NCI-H748 (cell line): Measurements from ENCODE around the gene ROBO2.

Experiments
- DNase-seq: peaks from one replicate; lab custom pipeline; 2025; ENCODE audit not compliant: unreplicated experiment; lab: John Stamatoyannopoulos, UW

ROBO2 gene

GRCh38 chr3:77039606-77040171 lies at the start of gene ROBO2:
Gene ROBO2, plus strand, starts transcription at chr3:77040099. Its CDS starts 687 bp downstream, at chr3:77040786.
- DNase-seq = peak; percentile 89

- no peak for DNase-seq
Observed at GRCh38 chr3:76990606-76991005, 49.3 kb upstream of the ROBO2 start.

- DNase-seq = no peak
Observed at GRCh38 chr3:76991165-76991564, 48.7 kb upstream of the ROBO2 start.

- no peak for DNase-seq
Observed at GRCh38 chr3:76997733-76998132, 42.2 kb upstream of the ROBO2 start.

GRCh38 chr3:76998555-76998954 lies 41.3 kb upstream of the ROBO2 start:
- DNase-seq = no peak

- no peak for DNase-seq
Observed at GRCh38 chr3:77001062-77001701, 38.7 kb upstream of the ROBO2 start.

- no peak for DNase-seq
Observed at GRCh38 chr3:77014226-77014625, 25.7 kb upstream of the ROBO2 start.

GRCh38 chr3:77025471-77025870 lies 14.4 kb upstream of the ROBO2 start:
- no peak for DNase-seq

GRCh38 chr3:77026904-77027634 lies 12.8 kb upstream of the ROBO2 start:
- no peak for DNase-seq

GRCh38 chr3:77028005-77028404 lies 11.9 kb upstream of the ROBO2 start:
- no peak for DNase-seq

- DNase-seq = peak; percentile 91
Observed at GRCh38 chr3:77038468-77038929, 1.4 kb upstream of the ROBO2 start.

GRCh38 chr3:77038930-77039605 lies 831 bp upstream of the ROBO2 start:
- peak; percentile 84 for DNase-seq

GRCh38 chr3:77040216-77040615 lies 317 bp downstream of the ROBO2 start:
- DNase-seq = peak; percentile 53

- peak; percentile 75 for DNase-seq
Observed at GRCh38 chr3:77040926-77041722, 1.2 kb downstream of the ROBO2 start.

GRCh38 chr3:77041811-77042210 lies 1.9 kb downstream of the ROBO2 start:
- peak; percentile 52 for DNase-seq

- no peak for DNase-seq
Observed at GRCh38 chr3:77042343-77042742, 2.4 kb downstream of the ROBO2 start.

- peak; percentile 59 for DNase-seq
Observed at GRCh38 chr3:77042882-77043281, 3.0 kb downstream of the ROBO2 start.

GRCh38 chr3:77045686-77046085 lies 5.8 kb downstream of the ROBO2 start:
- DNase-seq = no peak

- DNase-seq = no peak
Observed at GRCh38 chr3:77048186-77048585, 8.3 kb downstream of the ROBO2 start.

GRCh38 chr3:77051591-77051990 lies 11.7 kb downstream of the ROBO2 start:
- DNase-seq = no peak

- DNase-seq = peak; percentile 54
Observed at GRCh38 chr3:77052051-77052501, 12.2 kb downstream of the ROBO2 start.
